ENCODE data around the gene ADAM29. TPM values are rescaled to one million over a fixed set of nuclear protein-coding genes. Genes with fewer than 3 reads are reported as not detected.

ADAM29 gene
- total and polyA plus RNA-seq, 2 of the 4 experiments (the other 2 are of a cell fraction), result not detected

GRCh38 chr4:174935607-174936006 lies 17.4 kb downstream of the ADAM29 start:
- no peak for DNase-seq
- Histone ChIP-seq H3K23ac (ENCODE audit: low read depth, low read length) (no peak overlapping the region), H3K9me3 (ENCODE audit: control insufficient read depth, insufficient read depth, low read length) (0 out of 2 replicates have a peak, but pooled peaks cover 2% of the 10 kb centered on the region), H3K27me3 (ENCODE audit: control insufficient read depth, insufficient read depth, low read length) (no peaks in the 10 kb centered on the region), H2BK15ac (ENCODE audit: low read depth, low read length) (no peak overlapping the region), H2BK20ac (ENCODE audit: low read depth, low read length) (no peak overlapping the region), H3K18ac (ENCODE audit: low read depth, low read length) (no peak overlapping the region), H3K4me1 (ENCODE audit: control insufficient read depth, insufficient read depth, low read length) (no peaks in the 10 kb centered on the region), H2BK5ac (ENCODE audit: low read depth, low read length, poor library complexity, severe bottlenecking) (no peak overlapping the region), H4K91ac (ENCODE audit: insufficient read depth, low read depth, low read length) (no peak overlapping the region), H3K4ac (ENCODE audit: low read depth, low read length) (no peak overlapping the region), H3K4me2 (ENCODE audit: low read depth, low read length) (no peak overlapping the region), H3K79me1 (ENCODE audit: low read depth in 1 of 2, low read length in 2 of 2) (no peaks in the 10 kb centered on the region), H4K5ac (ENCODE audit: low read depth, low read length) (no peak overlapping the region), H2BK120ac (ENCODE audit: low read depth, low read length) (no peak overlapping the region), H4K8ac (ENCODE audit: low read depth in 2 of 2, low read length in 2 of 2) (no peak overlapping the region), H3K9ac (ENCODE audit: low read depth, low read length) (no peak overlapping the region), H3K27ac (ENCODE audit: insufficient read depth, low read length) (no peak overlapping the region), H3K36me3 (ENCODE audit: control insufficient read depth, insufficient read depth, low read length) (no peaks in the 10 kb centered on the region), H3K4me3 (ENCODE audit: insufficient read depth, low read depth, low read length) (no peak overlapping the region), H2AFZ (replicated peaks; ENCODE audit: low read length, poor library complexity) (no peak overlapping the region), H2AK5ac (ENCODE audit: low read depth, low read length) (no peak overlapping the region), H3K9me1 (ENCODE audit: insufficient read depth, low read length) (no peaks in the 10 kb centered on the region), H3K14ac (replicated peaks; ENCODE audit: low read depth, low read length) (no peak overlapping the region), H2AK9ac (replicated peaks; ENCODE audit: low read depth, low read length, poor library complexity) (no peak overlapping the region), H3K56ac (ENCODE audit: extremely low read depth, insufficient read depth, low read length) (no peak overlapping the region), H4K20me1 (ENCODE audit: insufficient read depth, low read length) (no peaks in the 10 kb centered on the region)
- ChIA-PET CTCF (no interaction called here), POLR2A (ENCODE audit: unreplicated experiment) (no interaction called here)
- ATAC-seq (ENCODE audit: low read depth), result no peak
- TF ChIP-seq USF2 (IDR thresholded peaks at IDR 0.05; ENCODE audit: low read depth, low read length) (no peak), CHD1 (IDR thresholded peaks at IDR 0.05; ENCODE audit: low read depth, low read length) (no peak), MAFK (IDR thresholded peaks at IDR 0.05; ENCODE audit: low read depth, low read length) (peak; percentile 77)
- no TSS peak for BruUV-seq (replicated peaks)
- dilution Hi-C loops (cut with HindIII; ENCODE audit: low sequenced_read_pairs, unreplicated experiment) (no loop called here), in situ Hi-C loops (cut with MboI; ENCODE audit: low sequenced_read_pairs) (no loop called here), intact Hi-C loops (cut with micrococcal nuclease) (no loop called here)
- WGBS, 2 experiments (ENCODE audit: extremely low coverage in 2 of 2, insufficient read length in 1 of 2), result no CpG with 5 or more reads among the region's 2 CpGs
